CD14-positive monocyte (primary cell): ENCODE measurements around the gene ATP11A. TPM values are rescaled to one million over a fixed set of nuclear protein-coding genes. Genes with fewer than 3 reads are reported as not detected.

Source experiments
- DNase-seq, 3 donors: peaks; one replicate each; pipeline ENCODE4 v3.0.0-alpha.2; 2011 to 2022
- H2AFZ ChIP-seq: 2 replicates; pipeline ENCODE4 v1.6.0; 2012; ENCODE audit warnings: mild to moderate bottlenecking, low read depth, low read length, inconsistent platforms; ENCODE audit not compliant: insufficient read depth, poor library complexity, severe bottlenecking
- H3K27ac ChIP-seq, 2 donors: 1 replicate in 1 of 2; 2 replicates in 1 of 2; pipeline ENCODE4 v1.5.1; 2012 to 2013; ENCODE audit warnings: low read length in 2 of 2, control low read depth in 1 of 2, inconsistent platforms in 1 of 2, low read depth in 1 of 2, mild to moderate bottlenecking in 1 of 2
- H3K27me3 ChIP-seq, 2 donors: one replicate each; pipeline versions ENCODE4 v1.6.0 to v1.6.1; 2011 to 2013; ENCODE audit warnings: low read length in 2 of 2; ENCODE audit not compliant: control insufficient read depth in 2 of 2, insufficient read depth in 2 of 2
- H3K36me3 ChIP-seq, 2 donors: replicated peaks in 1 of 2; 1 replicate in 1 of 2; 2 replicates in 1 of 2; pipeline versions ENCODE4 v1.5.1 to v1.6.1; 2012 to 2013; ENCODE audit warnings: low read length in 2 of 2, control low read depth in 1 of 2, inconsistent platforms in 1 of 2, mild to moderate bottlenecking in 1 of 2; ENCODE audit not compliant: insufficient read depth in 2 of 2, control insufficient read depth in 1 of 2
- H3K4me1 ChIP-seq, 2 donors: 1 replicate in 1 of 2; 2 replicates in 1 of 2; pipeline versions ENCODE4 v1.5.1 to v1.6.1; 2012 to 2013; ENCODE audit warnings: low read length in 2 of 2, control low read depth in 1 of 2, inconsistent platforms in 1 of 2, mild to moderate bottlenecking in 1 of 2, moderate library complexity in 1 of 2; ENCODE audit not compliant: insufficient read depth in 2 of 2, control insufficient read depth in 1 of 2
- H3K4me2 ChIP-seq: replicated peaks from 2 replicates; pipeline ENCODE3; 2012; ENCODE audit warnings: low read length, moderate library complexity, mild to moderate bottlenecking; ENCODE audit not compliant: poor library complexity, severe bottlenecking; ENCODE audit errors: extremely low read depth
- H3K4me3 ChIP-seq, 3 experiments: fragments of 200-600 bp in 1 of 3; sonication (generic) in 1 of 3; replicated peaks in 1 of 3; 1 replicate in 2 of 3; 2 replicates in 1 of 3; pipeline ENCODE4 v1.5.1; 2011 to 2013; ENCODE audit warnings: low read length in 3 of 3, mild to moderate bottlenecking in 3 of 3, control low read depth in 2 of 3, low read depth in 2 of 3, inconsistent platforms in 1 of 3, moderate library complexity in 1 of 3
- H3K79me2 ChIP-seq: 2 replicates; pipeline ENCODE4 v1.6.0; 2012; ENCODE audit warnings: mild to moderate bottlenecking, control low read depth, inconsistent platforms, low read length, moderate library complexity; ENCODE audit not compliant: insufficient read depth
- H3K9ac ChIP-seq: 2 replicates; pipeline ENCODE4 v1.6.0; 2017; ENCODE audit warnings: low read length, mild to moderate bottlenecking; ENCODE audit not compliant: insufficient read depth, poor library complexity, severe bottlenecking
- H3K9me3 ChIP-seq, 2 donors: replicated peaks in 1 of 2; 1 replicate in 1 of 2; 2 replicates in 1 of 2; pipeline versions ENCODE4 v1.5.1 to v1.6.1; 2012 to 2013; ENCODE audit warnings: low read length in 2 of 2, control low read depth in 1 of 2; ENCODE audit not compliant: control insufficient read depth in 1 of 2, insufficient read depth in 1 of 2
- H4K20me1 ChIP-seq: 2 replicates; pipeline ENCODE4 v1.6.0; 2012; ENCODE audit warnings: mild to moderate bottlenecking, low read length, control low read depth, moderate library complexity; ENCODE audit not compliant: insufficient read depth
- H3K27ac Mint-ChIP-seq, 7 donors: one replicate each; pipeline ENCODE4 v1.8.0; 2020; ENCODE audit warnings: mild to moderate bottlenecking in 7 of 7, mixed read lengths in 7 of 7, moderate library complexity in 6 of 7, inconsistent platforms in 2 of 7
- H3K27me3 Mint-ChIP-seq, 3 donors: one replicate each; pipeline ENCODE4 v1.8.0; 2021 to 2022; ENCODE audit warnings: low read depth in 3 of 3, mild to moderate bottlenecking in 3 of 3, mixed read lengths in 3 of 3, moderate library complexity in 3 of 3, inconsistent platforms in 1 of 3
- H3K36me3 Mint-ChIP-seq, 2 donors: one replicate each; pipeline ENCODE4 v1.8.0; 2020; ENCODE audit warnings: mixed read lengths in 2 of 2, inconsistent platforms in 1 of 2, mild to moderate bottlenecking in 1 of 2
- H3K4me1 Mint-ChIP-seq: one replicate; pipeline ENCODE4 v1.8.0; 2020; ENCODE audit warnings: mild to moderate bottlenecking, mixed read lengths
- H3K4me3 Mint-ChIP-seq, 2 donors: one replicate each; pipeline ENCODE4 v1.8.0; 2020; ENCODE audit warnings: mild to moderate bottlenecking in 2 of 2, mixed read lengths in 2 of 2, moderate library complexity in 1 of 2
- H3K9me3 Mint-ChIP-seq, 7 donors: one replicate each; pipeline ENCODE4 v1.8.0; 2020 to 2022; ENCODE audit warnings: mixed read lengths in 7 of 7, mild to moderate bottlenecking in 6 of 7, moderate library complexity in 6 of 7, inconsistent platforms in 2 of 7
- WGBS: methylation state at CpG from one replicate; pipeline ENCODE4 v1.1.5; 2013; ENCODE audit warnings: missing lambda C conversion rate; ENCODE audit not compliant: insufficient coverage; 5-methylcytosine and 5-hydroxymethylcytosine counted together
- intact Hi-C, 2 donors: fragments of 100-400 bp; cut with micrococcal nuclease; formaldehyde crosslinking; loops; one replicate each; pipeline versions ENCODE4 v1.15.0 to v1.15.1; 2023
- polyA plus RNA-seq, 3 donors: library from polyadenylated mRNA; depleted of rRNA in 1 of 3; unstranded in 2 of 3; stranded (reverse) in 1 of 3; fragments of 300-500 nt in 2 of 3; fragments of >200 nt in 1 of 3; fragmentation: Illumina TruSeq in 2 of 3; gene quantifications; 1 replicate in 2 of 3; 2 replicates in 1 of 3; pipeline ENCODE4 v1.2.3, GENCODE V29; 2012 to 2021
- TF ChIP-seq, protein P1 (sequence below): fragments of 200-600 bp; IDR thresholded peaks from one replicate; pipeline ENCODE4 v1.8.0; 2022; ENCODE audit warnings: antibody characterized with exemption, mild to moderate bottlenecking

Gene ATP11A
- polyA plus RNA-seq, 3 donors, result 7.2 to 45.4 (median 7.6) TPM

DNA sequence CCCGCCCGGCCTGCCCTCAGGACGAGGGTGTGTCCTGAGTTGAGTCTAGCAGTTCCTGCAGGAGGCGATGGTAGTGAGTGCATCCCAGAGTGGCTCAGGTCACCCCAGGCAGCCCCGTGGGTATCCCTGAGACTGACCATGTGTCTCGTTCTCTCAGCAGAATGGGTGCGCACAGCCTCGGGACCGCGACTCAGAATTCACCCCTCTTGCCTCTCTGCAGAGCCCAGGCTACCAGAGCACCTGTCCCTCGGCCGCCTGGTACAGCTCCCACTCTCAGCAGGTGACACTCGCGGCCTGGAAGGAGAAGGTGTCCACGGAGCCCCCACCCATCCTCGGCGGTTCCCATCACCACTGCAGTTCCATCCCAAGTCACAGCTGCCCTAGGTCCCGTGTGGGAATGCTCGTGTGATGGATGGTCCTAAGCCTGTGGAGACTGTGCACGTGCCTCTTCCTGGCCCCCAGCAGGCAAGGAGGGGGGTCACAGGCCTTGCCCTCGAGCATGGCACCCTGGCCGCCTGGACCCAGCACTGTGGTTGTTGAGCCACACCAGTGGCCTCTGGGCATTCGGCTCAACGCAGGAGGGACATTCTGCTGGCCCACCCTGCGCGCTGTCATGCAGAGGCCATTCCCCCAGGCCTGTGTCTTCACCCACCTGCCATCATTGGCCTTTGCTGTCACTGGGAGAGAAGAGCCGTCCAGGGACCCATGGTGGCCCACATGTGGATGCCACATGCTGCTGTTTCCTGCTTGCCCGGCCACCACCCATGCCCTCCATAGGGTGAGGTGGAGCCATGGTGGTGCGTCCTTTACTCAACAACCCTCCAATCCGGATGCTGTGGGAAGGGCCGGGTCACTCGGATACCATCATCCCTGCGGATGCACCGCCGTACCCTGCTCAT, 192.1 kb downstream of the ATP11A start:
- DNase-seq, result no peak
- H3K27me3 Mint-ChIP-seq, result peaks cover 0 to 3% (median 2%) of the 10 kb centered on the region in 3 donors

DNA sequence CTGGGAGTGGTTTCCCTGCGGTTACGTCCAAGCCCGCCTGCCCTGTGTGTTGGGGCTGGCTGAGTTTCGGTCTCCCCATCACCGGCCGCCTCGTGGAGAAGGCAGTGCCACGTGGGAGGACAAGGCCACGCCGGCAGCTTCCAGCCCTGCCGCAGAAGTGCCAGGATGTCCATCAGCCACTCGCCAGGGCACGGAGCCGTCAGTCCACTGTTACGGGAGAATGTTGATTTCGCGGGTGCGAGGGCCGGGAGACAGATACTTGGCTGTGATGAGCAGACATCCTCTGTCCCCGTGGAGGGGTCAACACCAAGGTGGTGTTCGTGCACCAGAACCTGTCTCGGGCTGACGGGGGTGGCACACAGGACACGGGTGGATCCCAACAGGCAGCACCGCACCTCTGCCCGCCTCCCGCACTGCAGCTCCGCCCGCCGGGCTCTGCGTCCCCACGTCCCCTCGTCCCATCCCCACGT, 192.8 kb downstream of the ATP11A start:
- Histone ChIP-seq H3K27me3 (no peaks in the 10 kb centered on the region), H3K4me1 (peaks cover 6 to 9% of the 10 kb centered on the region in 2 donors), H3K9ac (no peak overlapping the region), H3K9me3 (no peaks in the 10 kb centered on the region), H3K27ac (no peak overlapping the region), H3K36me3 (peaks cover 66 to 81% of the 10 kb centered on the region in 2 donors), H3K79me2 (no peaks in the 10 kb centered on the region), H3K4me2 (no peak overlapping the region), H4K20me1 (peaks cover 72% of the 10 kb centered on the region), H2AFZ (no peak overlapping the region), H3K4me3 (no peak overlapping the region)
- Mint-ChIP-seq H3K36me3 (peaks cover 71 to 79% of the 10 kb centered on the region in 2 donors), H3K9me3 (no peaks in the 10 kb centered on the region), H3K4me3 (no peak overlapping the region), H3K27ac (no peak overlapping the region), H3K4me1 (peaks cover 2% of the 10 kb centered on the region), H3K27me3 (peaks cover 0 to 3% (median 3%) of the 10 kb centered on the region in 3 donors)
- TF ChIP-seq, protein P1, sequence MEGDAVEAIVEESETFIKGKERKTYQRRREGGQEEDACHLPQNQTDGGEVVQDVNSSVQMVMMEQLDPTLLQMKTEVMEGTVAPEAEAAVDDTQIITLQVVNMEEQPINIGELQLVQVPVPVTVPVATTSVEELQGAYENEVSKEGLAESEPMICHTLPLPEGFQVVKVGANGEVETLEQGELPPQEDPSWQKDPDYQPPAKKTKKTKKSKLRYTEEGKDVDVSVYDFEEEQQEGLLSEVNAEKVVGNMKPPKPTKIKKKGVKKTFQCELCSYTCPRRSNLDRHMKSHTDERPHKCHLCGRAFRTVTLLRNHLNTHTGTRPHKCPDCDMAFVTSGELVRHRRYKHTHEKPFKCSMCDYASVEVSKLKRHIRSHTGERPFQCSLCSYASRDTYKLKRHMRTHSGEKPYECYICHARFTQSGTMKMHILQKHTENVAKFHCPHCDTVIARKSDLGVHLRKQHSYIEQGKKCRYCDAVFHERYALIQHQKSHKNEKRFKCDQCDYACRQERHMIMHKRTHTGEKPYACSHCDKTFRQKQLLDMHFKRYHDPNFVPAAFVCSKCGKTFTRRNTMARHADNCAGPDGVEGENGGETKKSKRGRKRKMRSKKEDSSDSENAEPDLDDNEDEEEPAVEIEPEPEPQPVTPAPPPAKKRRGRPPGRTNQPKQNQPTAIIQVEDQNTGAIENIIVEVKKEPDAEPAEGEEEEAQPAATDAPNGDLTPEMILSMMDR, result no peak
- intact Hi-C loops, result no loop called here
- WGBS, result 98% methylated on average over 30 of the region's 34 CpGs
- DNase-seq, result no peak

More for the DNA sequence above, 192.1 kb downstream of the ATP11A start:
- H2AFZ ChIP-seq, result no peak overlapping the region
- H3K36me3 ChIP-seq, result peaks cover 73 to 88% of the 10 kb centered on the region in 2 donors
- no peaks in the 10 kb centered on the region for H3K27me3 ChIP-seq
- H3K27ac Mint-ChIP-seq, result no peak overlapping the region
- H3K27ac ChIP-seq, result no peak overlapping the region
- peaks cover 76 to 83% of the 10 kb centered on the region in 2 donors for H3K36me3 Mint-ChIP-seq
- no peaks in the 10 kb centered on the region for H3K79me2 ChIP-seq
- TF ChIP-seq, protein P1, result no peak
- no peaks in the 10 kb centered on the region for H3K9me3 Mint-ChIP-seq
- H3K4me2 ChIP-seq, result no peak overlapping the region
- no peak overlapping the region for H3K9ac ChIP-seq
- no peak overlapping the region for H3K4me3 ChIP-seq
- WGBS, result 97% methylated on average over 31 of the region's 35 CpGs
- H3K4me3 Mint-ChIP-seq, result no peak overlapping the region
- H3K4me1 ChIP-seq, result peaks cover 6 to 9% of the 10 kb centered on the region in 2 donors
- H3K9me3 ChIP-seq, result no peaks in the 10 kb centered on the region
- H3K4me1 Mint-ChIP-seq, result peaks cover 2% of the 10 kb centered on the region
- H4K20me1 ChIP-seq, result peaks cover 65% of the 10 kb centered on the region
- intact Hi-C loops, result no loop called here
